ENCODE results near the gene VAV3.

VAV3 gene

DNA sequence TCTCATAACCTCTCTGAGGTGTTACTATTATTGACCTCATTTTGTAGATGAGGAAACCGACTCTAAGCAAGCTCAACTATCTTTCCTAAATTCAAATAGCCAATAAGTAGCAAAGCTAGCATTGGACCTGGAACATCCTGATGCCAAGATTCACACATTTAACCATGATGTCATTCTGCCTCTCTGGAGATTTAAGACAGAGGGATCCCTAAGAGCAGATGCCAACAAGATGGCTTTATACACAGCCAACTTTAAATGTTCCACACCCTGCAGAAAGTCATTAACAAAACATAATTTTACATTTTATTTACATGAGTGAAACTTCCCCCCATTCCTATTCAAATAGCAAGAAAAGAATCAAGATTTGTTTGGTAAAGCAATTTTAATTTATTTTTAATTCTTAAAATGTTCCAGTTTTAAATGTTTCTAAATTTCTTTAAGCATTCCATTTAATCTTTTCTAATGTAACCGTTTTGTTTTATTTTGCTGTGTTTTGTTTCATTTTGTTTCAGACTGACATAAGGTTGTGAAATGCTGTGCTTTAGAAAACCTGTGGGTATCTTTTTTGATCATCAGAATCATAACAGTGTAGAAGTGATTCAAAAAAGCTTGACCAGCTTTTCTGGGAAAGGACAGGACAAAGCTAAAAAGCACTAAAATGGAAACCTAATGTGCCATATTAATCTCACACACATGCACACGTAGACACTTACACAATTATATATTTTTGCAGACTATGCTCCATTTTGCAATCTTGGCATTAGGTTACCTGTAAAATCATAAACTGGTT lies 7.6 kb upstream of the VAV3 start:
- Histone ChIP-seq H3K36me3 (ENCODE audit: insufficient read depth, low read length) (no peaks in the 10 kb centered on the region), H3K9ac (ENCODE audit: low read length) (no peak overlapping the region), H3K4me1 (ENCODE audit: insufficient read depth, low read length) (no peaks in the 10 kb centered on the region), H3K4me3 (ENCODE audit: low read depth in 1 of 2, low read length in 2 of 2) (no peak overlapping the region), H3K9me3 (ENCODE audit: low read length) (no peaks in the 10 kb centered on the region), H3K27ac (ENCODE audit: low read depth, low read length) (no peak overlapping the region), H3K27me3 (ENCODE audit: control insufficient read depth in 1 of 2, insufficient read depth in 2 of 2, low read length in 2 of 2) (no peaks in the 10 kb centered on the region)

DNA sequence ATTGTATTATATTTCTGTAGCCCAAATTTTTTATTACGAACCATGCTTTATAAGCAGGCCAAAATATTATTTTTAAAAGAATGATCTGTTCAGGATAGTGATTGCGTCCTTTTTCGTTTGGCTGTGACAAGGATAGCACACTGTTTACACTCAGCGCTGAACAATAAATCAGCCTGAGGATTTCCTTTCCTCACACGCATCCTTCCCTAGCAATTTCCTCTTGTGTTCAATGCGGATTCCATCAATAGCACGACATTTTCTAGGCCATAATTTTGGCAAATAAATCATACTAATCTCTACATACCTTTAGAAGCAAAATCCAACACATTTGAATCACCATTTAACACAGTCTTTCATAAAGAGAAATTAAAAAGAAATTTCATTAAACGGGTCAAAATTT lies 1.6 kb upstream of the VAV3 start:
- H3K27me3 ChIP-seq (ENCODE audit: control insufficient read depth in 1 of 2, insufficient read depth in 2 of 2, low read length in 2 of 2) = peaks cover 0 to 4% of the 10 kb centered on the region in 2 donors
- no peak overlapping the region for H3K9ac ChIP-seq (ENCODE audit: low read length)
- H3K36me3 ChIP-seq (ENCODE audit: insufficient read depth, low read length) = no peaks in the 10 kb centered on the region
- H3K4me3 ChIP-seq (ENCODE audit: low read depth in 1 of 2, low read length in 2 of 2) = no peak overlapping the region
- H3K9me3 ChIP-seq (ENCODE audit: low read length) = no peaks in the 10 kb centered on the region
- H3K4me1 ChIP-seq (ENCODE audit: insufficient read depth, low read length) = no peaks in the 10 kb centered on the region
- H3K27ac ChIP-seq (ENCODE audit: low read depth, low read length) = no peak overlapping the region

DNA sequence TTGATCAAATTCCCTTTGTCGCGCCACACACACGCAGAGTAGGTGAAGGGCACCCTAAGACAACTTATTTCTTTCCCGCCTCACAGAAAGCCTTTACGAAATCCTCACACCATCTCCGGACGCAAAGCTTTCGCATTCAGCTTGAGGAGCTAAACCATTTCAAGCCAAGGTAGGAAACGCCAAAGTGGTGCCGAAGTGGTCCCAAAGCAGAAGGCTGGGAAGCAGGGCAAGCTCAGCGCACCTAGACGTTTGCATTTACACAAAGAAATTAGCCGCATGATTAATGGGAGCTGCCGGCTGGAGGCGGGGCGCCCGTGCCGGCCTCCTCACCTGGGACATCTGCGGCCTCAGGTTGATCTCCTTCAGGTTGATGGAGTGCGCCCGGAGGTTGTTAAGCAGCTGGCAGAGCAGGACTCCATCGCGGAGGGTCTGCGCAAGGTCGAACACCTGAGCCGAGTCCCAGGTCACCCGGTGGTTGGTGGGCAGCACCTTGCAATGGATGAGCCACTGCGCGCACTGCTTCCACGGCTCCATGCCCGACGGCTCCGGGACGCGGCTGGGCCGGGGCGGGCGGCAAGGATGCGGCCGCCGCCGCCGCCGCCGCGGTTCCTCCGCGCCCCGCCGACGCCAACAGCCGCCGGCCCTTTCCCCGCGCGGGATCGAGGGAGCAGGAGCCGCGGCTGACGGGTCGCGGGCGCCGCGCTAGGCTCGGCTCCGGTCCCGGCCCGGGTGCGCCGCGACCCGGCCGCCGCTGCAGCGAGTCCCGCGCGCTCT lies 457 bp downstream of the VAV3 start:
- peaks cover 0 to 4% of the 10 kb centered on the region in 2 donors for H3K27me3 ChIP-seq (ENCODE audit: control insufficient read depth in 1 of 2, insufficient read depth in 2 of 2, low read length in 2 of 2)
- no peaks in the 10 kb centered on the region for H3K9me3 ChIP-seq (ENCODE audit: low read length)
- H3K9ac ChIP-seq (ENCODE audit: low read length) = no peak overlapping the region
- no peaks in the 10 kb centered on the region for H3K4me1 ChIP-seq (ENCODE audit: insufficient read depth, low read length)
- no peak overlapping the region for H3K27ac ChIP-seq (ENCODE audit: low read depth, low read length)
- H3K36me3 ChIP-seq (ENCODE audit: insufficient read depth, low read length) = no peaks in the 10 kb centered on the region
- H3K4me3 ChIP-seq (ENCODE audit: low read depth in 1 of 2, low read length in 2 of 2) = peak overlapping the region; percentile 9 to 63

DNA sequence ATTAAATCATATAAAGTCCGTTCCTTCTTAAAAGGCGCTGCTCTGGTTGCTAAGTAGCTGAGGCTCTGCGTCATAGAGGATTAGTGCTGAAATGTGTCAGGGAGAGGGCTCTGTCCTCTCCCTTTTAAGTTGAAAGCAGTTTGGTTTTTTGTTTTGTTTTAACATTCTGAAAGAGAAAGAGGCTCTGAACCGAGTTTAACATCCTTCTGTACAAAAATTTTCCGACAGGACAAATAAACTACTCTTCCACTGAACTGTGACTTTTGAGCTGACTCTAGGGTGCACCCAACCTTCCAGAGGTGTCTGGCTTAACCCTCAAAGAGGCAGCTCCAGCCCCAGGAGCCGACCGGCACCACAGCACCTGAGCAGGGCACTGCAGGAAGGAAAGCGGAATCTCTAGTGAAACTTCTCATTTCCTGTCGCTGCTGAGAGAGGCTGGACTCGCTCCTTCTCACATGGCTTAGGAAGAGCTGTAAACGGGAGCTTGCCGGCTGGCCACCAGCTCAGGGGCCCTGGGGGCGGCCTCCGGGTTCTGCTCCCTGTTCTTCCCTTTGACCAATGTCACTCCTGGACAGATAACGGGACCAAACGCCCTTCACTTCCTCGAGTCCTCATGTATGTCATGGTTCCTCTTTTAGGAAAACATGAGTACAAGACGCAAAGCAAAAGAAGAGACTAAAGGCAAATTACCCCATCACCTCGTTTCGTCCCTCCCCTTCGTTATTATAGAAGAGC lies 1.2 kb downstream of the VAV3 start:
- Histone ChIP-seq H3K9ac (ENCODE audit: low read length) (no peak overlapping the region), H3K27me3 (ENCODE audit: control insufficient read depth in 1 of 2, insufficient read depth in 2 of 2, low read length in 2 of 2) (peaks cover 0 to 4% of the 10 kb centered on the region in 2 donors), H3K4me1 (ENCODE audit: insufficient read depth, low read length) (no peaks in the 10 kb centered on the region), H3K4me3 (ENCODE audit: low read depth in 1 of 2, low read length in 2 of 2) (peak overlapping the region in 1 of 2 donors; percentile 63), H3K27ac (ENCODE audit: low read depth, low read length) (no peak overlapping the region), H3K36me3 (ENCODE audit: insufficient read depth, low read length) (no peaks in the 10 kb centered on the region), H3K9me3 (ENCODE audit: low read length) (no peaks in the 10 kb centered on the region)

DNA sequence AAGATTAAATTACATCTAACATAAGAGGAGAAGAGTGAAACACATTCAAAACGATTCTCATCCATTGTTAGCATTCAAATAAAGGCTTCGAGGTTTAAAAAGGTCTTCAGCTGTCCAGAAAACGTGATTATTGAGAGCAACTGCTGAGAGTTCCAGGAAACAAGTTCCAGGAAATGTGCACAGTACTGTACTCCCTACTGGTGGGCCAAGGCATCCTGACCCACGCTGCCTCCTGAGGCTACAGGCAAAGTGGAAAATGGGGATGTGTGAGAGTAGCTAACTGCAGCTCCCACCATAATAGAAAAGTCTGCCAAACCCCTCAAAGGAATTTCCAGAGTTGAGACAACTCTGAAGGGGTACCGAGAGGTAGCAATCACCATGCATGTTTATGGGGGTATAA lies 2.0 kb downstream of the VAV3 start:
- Histone ChIP-seq H3K4me3 (ENCODE audit: low read depth in 1 of 2, low read length in 2 of 2) (peak overlapping the region in 1 of 2 donors; percentile 63), H3K9ac (ENCODE audit: low read length) (no peak overlapping the region), H3K27ac (ENCODE audit: low read depth, low read length) (no peak overlapping the region), H3K27me3 (ENCODE audit: control insufficient read depth in 1 of 2, insufficient read depth in 2 of 2, low read length in 2 of 2) (peaks cover 0 to 4% of the 10 kb centered on the region in 2 donors), H3K36me3 (ENCODE audit: insufficient read depth, low read length) (no peaks in the 10 kb centered on the region), H3K9me3 (ENCODE audit: low read length) (no peaks in the 10 kb centered on the region), H3K4me1 (ENCODE audit: insufficient read depth, low read length) (no peaks in the 10 kb centered on the region)

DNA sequence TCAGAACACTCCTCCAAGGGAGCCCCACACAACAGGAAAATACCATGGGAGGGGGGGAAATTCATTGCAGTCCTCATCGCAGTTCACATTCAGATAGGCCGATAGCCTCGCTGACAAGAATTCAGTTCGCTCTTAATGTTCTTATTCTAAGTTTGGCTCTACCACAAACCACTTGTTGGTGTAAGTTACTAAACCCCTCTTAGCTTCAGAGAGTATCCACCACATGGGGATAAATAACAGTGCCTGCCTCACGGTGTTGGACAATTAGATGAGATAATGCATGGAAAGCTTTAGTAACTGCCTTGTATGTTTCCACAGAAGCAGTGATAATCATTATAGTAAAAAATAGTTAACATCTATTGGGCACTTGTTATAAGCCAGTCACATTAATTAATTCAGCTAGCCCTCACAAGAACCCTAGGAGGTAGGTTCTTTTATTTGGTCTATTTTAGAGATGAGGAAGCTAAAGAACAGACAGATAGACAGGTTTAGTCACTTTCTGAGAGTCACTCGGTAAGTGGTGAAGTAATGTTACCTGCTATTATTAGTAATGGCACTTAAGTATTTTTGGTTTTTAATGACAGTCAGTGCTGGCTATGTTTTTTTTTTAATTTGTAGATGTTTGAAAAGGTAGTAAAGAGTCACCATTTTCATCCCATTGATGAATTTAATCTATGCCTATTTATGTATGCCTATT lies 10.1 kb downstream of the VAV3 start:
- Histone ChIP-seq H3K27me3 (ENCODE audit: control insufficient read depth in 1 of 2, insufficient read depth in 2 of 2, low read length in 2 of 2) (no peaks in the 10 kb centered on the region), H3K4me1 (ENCODE audit: insufficient read depth, low read length) (no peaks in the 10 kb centered on the region), H3K9ac (ENCODE audit: low read length) (no peak overlapping the region), H3K9me3 (ENCODE audit: low read length) (no peaks in the 10 kb centered on the region), H3K4me3 (ENCODE audit: low read depth in 1 of 2, low read length in 2 of 2) (no peak overlapping the region), H3K36me3 (ENCODE audit: insufficient read depth, low read length) (no peaks in the 10 kb centered on the region), H3K27ac (ENCODE audit: low read depth, low read length) (no peak overlapping the region)

DNA sequence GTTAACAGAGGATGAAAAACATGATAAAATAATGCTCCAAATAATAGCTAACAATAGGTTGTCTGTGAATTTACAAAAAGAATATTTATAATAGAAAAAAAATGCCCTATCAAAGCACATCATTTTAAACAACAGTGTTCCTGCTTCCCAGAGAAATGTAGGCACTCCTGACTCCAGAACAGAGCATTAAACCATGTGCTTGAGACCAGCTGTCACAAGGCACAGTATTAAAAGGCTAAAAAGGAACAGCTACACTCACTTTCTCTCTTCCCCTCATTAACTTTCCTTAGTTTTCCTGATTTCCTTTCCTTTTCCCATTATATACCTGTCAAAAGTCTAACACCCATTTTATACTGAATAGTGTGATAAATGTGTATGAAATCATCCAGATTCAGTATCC lies 10.9 kb downstream of the VAV3 start:
- H3K4me1 ChIP-seq (ENCODE audit: insufficient read depth, low read length) = no peaks in the 10 kb centered on the region
- H3K27me3 ChIP-seq (ENCODE audit: control insufficient read depth in 1 of 2, insufficient read depth in 2 of 2, low read length in 2 of 2) = no peaks in the 10 kb centered on the region
- H3K27ac ChIP-seq (ENCODE audit: low read depth, low read length) = no peak overlapping the region
- H3K36me3 ChIP-seq (ENCODE audit: insufficient read depth, low read length) = no peaks in the 10 kb centered on the region
- no peak overlapping the region for H3K4me3 ChIP-seq (ENCODE audit: low read depth in 1 of 2, low read length in 2 of 2)
- no peak overlapping the region for H3K9ac ChIP-seq (ENCODE audit: low read length)
- H3K9me3 ChIP-seq (ENCODE audit: low read length) = no peaks in the 10 kb centered on the region

DNA sequence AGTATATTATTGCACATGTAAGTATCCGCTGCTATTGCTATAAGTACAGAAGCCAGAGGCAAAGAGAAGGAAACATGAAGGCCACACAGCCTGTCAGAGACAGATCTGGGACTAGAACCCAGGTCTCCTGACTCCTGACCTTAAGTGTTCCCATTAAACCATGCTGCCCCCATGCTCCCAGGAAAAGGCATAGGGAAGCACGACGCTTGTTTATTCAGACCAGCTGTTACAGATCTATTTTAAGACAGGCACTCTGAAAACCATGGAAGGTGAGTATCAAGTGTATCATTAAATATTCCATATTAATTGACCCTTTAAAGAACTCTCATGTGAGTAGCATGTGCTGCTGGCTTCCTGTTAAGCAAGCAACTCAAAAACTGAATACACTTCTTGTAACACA lies 11.4 kb downstream of the VAV3 start:
- Histone ChIP-seq H3K27me3 (ENCODE audit: control insufficient read depth in 1 of 2, insufficient read depth in 2 of 2, low read length in 2 of 2) (no peaks in the 10 kb centered on the region), H3K9me3 (ENCODE audit: low read length) (no peaks in the 10 kb centered on the region), H3K4me1 (ENCODE audit: insufficient read depth, low read length) (no peaks in the 10 kb centered on the region), H3K9ac (ENCODE audit: low read length) (no peak overlapping the region), H3K4me3 (ENCODE audit: low read depth in 1 of 2, low read length in 2 of 2) (no peak overlapping the region), H3K27ac (ENCODE audit: low read depth, low read length) (no peak overlapping the region), H3K36me3 (ENCODE audit: insufficient read depth, low read length) (no peaks in the 10 kb centered on the region)

DNA sequence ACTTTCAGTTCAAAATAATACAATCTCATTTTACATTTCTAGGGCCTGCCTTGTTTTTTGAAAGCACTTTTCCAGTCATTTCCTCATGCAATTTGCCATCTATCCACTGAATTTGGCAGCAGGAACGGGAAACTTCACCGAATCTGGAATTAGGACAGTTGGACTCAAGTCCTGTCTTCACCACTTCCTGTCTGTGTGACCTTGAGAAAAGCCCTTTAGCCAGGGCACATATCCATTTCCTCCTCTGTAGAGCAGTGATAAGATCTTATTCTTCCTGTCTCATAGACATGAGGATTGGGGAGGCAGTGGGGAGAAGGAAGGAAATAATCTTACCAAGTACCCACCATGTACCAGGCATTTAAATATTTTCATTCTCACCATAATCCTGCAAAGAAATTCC lies 12.0 kb downstream of the VAV3 start:
- no peaks in the 10 kb centered on the region for H3K27me3 ChIP-seq (ENCODE audit: control insufficient read depth in 1 of 2, insufficient read depth in 2 of 2, low read length in 2 of 2)
- no peaks in the 10 kb centered on the region for H3K36me3 ChIP-seq (ENCODE audit: insufficient read depth, low read length)
- H3K9ac ChIP-seq (ENCODE audit: low read length) = no peak overlapping the region
- H3K9me3 ChIP-seq (ENCODE audit: low read length) = no peaks in the 10 kb centered on the region
- H3K4me3 ChIP-seq (ENCODE audit: low read depth in 1 of 2, low read length in 2 of 2) = no peak overlapping the region
- H3K4me1 ChIP-seq (ENCODE audit: insufficient read depth, low read length) = no peaks in the 10 kb centered on the region
- no peak overlapping the region for H3K27ac ChIP-seq (ENCODE audit: low read depth, low read length)

DNA sequence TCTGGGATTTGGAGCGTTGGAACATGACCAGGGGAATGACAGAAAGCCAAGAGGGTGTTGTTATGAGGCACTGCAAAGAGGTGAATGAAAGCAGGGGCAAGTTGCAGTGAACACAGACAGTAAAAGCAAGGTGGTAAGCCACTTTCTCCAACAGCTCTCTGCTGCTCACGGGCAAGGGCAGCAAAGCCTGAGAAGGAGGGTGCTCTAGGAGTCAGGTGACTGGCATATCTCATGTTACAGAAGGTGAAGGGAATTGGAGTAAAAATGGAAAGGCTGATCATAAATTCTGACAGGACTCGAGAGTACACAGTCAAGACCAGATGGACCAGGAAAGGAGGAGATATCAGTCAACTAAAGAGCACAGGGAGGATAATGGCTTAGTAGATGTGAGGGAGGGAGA lies 14.5 kb downstream of the VAV3 start:
- Histone ChIP-seq H3K27ac (ENCODE audit: low read depth, low read length) (no peak overlapping the region), H3K9ac (ENCODE audit: low read length) (no peak overlapping the region), H3K4me3 (ENCODE audit: low read depth in 1 of 2, low read length in 2 of 2) (no peak overlapping the region), H3K27me3 (ENCODE audit: control insufficient read depth in 1 of 2, insufficient read depth in 2 of 2, low read length in 2 of 2) (no peaks in the 10 kb centered on the region), H3K9me3 (ENCODE audit: low read length) (no peaks in the 10 kb centered on the region), H3K36me3 (ENCODE audit: insufficient read depth, low read length) (no peaks in the 10 kb centered on the region), H3K4me1 (ENCODE audit: insufficient read depth, low read length) (no peaks in the 10 kb centered on the region)

Measured in muscle layer of colon (tissue), 2 donors.